Activated naive CD4-positive, alpha-beta T cell treated with anti-CD3 and anti-CD28 coated beads, Interleukin-2, amount 50 U/mL, for 24 hours (primary cell): ENCODE measurements around the gene EFCAB5.
"Not testable (repeated sequence)": the region's sequence is repeated elsewhere in the genome, so short reads cannot be mapped to it uniquely, and the experiment has no call there.

Source experiments
- H3K27ac Mint-ChIP-seq: one replicate; pipeline ENCODE4 v1.8.0; 2021; ENCODE audit warnings: mild to moderate bottlenecking, mixed read lengths
- H3K27me3 Mint-ChIP-seq: one replicate; pipeline ENCODE4 v1.8.0; 2021; ENCODE audit warnings: mixed read lengths
- H3K36me3 Mint-ChIP-seq: one replicate; pipeline ENCODE4 v1.8.0; 2021; ENCODE audit warnings: mixed read lengths
- H3K4me1 Mint-ChIP-seq: one replicate; pipeline ENCODE4 v1.8.0; 2021; ENCODE audit warnings: mixed read lengths
- H3K4me3 Mint-ChIP-seq: one replicate; pipeline ENCODE4 v1.8.0; 2021; ENCODE audit warnings: mild to moderate bottlenecking, mixed read lengths
- H3K9me3 Mint-ChIP-seq: one replicate; pipeline ENCODE4 v1.8.0; 2021; ENCODE audit warnings: mixed read lengths

EFCAB5 gene

GRCh38 chr17:29929006-29929532 lies 12.4 kb upstream of the EFCAB5 start:
- no peaks in the 10 kb centered on the region for H3K27me3 Mint-ChIP-seq
- no peak overlapping the region for H3K4me3 Mint-ChIP-seq
- no peaks in the 10 kb centered on the region for H3K9me3 Mint-ChIP-seq
- H3K27ac Mint-ChIP-seq: no peak overlapping the region
- peaks cover 33% of the 10 kb centered on the region for H3K4me1 Mint-ChIP-seq
- H3K36me3 Mint-ChIP-seq: peaks cover 1% of the 10 kb centered on the region

GRCh38 chr17:29929533-29930408 lies 11.7 kb upstream of the EFCAB5 start, which contains the start of gene SSH2:
Gene SSH2 (minus strand): TSS chr17:29930228. CDS start chr17:29930000, 228 bp downstream.
- Mint-ChIP-seq H3K9me3 (no peaks in the 10 kb centered on the region), H3K4me1 (peaks cover 33% of the 10 kb centered on the region), H3K4me3 (no peak within 1 kb of the TSS), H3K27me3 (no peaks in the 10 kb centered on the region), H3K36me3 (peaks cover 1% of the 10 kb centered on the region), H3K27ac (no peak within 1 kb of the TSS)

- Mint-ChIP-seq H3K4me1 (peaks cover 33% of the 10 kb centered on the region), H3K27me3 (no peaks in the 10 kb centered on the region), H3K27ac (no peak overlapping the region)
These were observed 10.9 kb upstream of the EFCAB5 start for GRCh38 chr17:29930409-29931010.

GRCh38 chr17:29931231-29931932 lies 10.1 kb upstream of the EFCAB5 start:
- Mint-ChIP-seq H3K4me3 (no peak overlapping the region), H3K36me3 (no peaks in the 10 kb centered on the region), H3K27me3 (no peaks in the 10 kb centered on the region), H3K27ac (no peak overlapping the region), H3K4me1 (peaks cover 28% of the 10 kb centered on the region), H3K9me3 (no peaks in the 10 kb centered on the region)

More at GRCh38 chr17:29930409-29931010, 10.9 kb upstream of the EFCAB5 start:
- no peak overlapping the region for H3K4me3 Mint-ChIP-seq
- peaks cover 1% of the 10 kb centered on the region for H3K36me3 Mint-ChIP-seq
- H3K9me3 Mint-ChIP-seq: no peaks in the 10 kb centered on the region

- no peak overlapping the region for H3K27ac Mint-ChIP-seq
- H3K4me3 Mint-ChIP-seq: no peak overlapping the region
- H3K9me3 Mint-ChIP-seq: no peaks in the 10 kb centered on the region
- no peaks in the 10 kb centered on the region for H3K36me3 Mint-ChIP-seq
- no peaks in the 10 kb centered on the region for H3K27me3 Mint-ChIP-seq
- H3K4me1 Mint-ChIP-seq: peaks cover 8% of the 10 kb centered on the region
These were observed 8.1 kb upstream of the EFCAB5 start for GRCh38 chr17:29933379-29933778.

- not testable (repeated sequence) for H3K4me3 Mint-ChIP-seq, H3K27ac Mint-ChIP-seq, H3K9me3 Mint-ChIP-seq, H3K36me3 Mint-ChIP-seq, H3K4me1 Mint-ChIP-seq, H3K27me3 Mint-ChIP-seq
These were observed 5.5 kb upstream of the EFCAB5 start for GRCh38 chr17:29935909-29936308.

- Mint-ChIP-seq H3K9me3 (no peaks in the 10 kb centered on the region), H3K4me3 (no peak overlapping the region), H3K27me3 (no peaks in the 10 kb centered on the region), H3K27ac (no peak overlapping the region), H3K36me3 (no peaks in the 10 kb centered on the region), H3K4me1 (no peaks in the 10 kb centered on the region)
These were observed 4.7 kb upstream of the EFCAB5 start for GRCh38 chr17:29936724-29937123.

GRCh38 chr17:29945281-29945680 lies 3.8 kb downstream of the EFCAB5 start:
- no peak overlapping the region for H3K4me3 Mint-ChIP-seq
- peaks cover 5% of the 10 kb centered on the region for H3K4me1 Mint-ChIP-seq
- H3K27me3 Mint-ChIP-seq: no peaks in the 10 kb centered on the region
- no peak overlapping the region for H3K27ac Mint-ChIP-seq
- no peaks in the 10 kb centered on the region for H3K36me3 Mint-ChIP-seq
- H3K9me3 Mint-ChIP-seq: no peaks in the 10 kb centered on the region

GRCh38 chr17:29948448-29949215 lies 7.2 kb downstream of the EFCAB5 start:
- peaks cover 4% of the 10 kb centered on the region for H3K36me3 Mint-ChIP-seq
- no peaks in the 10 kb centered on the region for H3K27me3 Mint-ChIP-seq
- H3K9me3 Mint-ChIP-seq: peaks cover 3% of the 10 kb centered on the region
- H3K4me3 Mint-ChIP-seq: no peak overlapping the region
- no peak overlapping the region for H3K27ac Mint-ChIP-seq
- H3K4me1 Mint-ChIP-seq: peaks cover 5% of the 10 kb centered on the region

- Mint-ChIP-seq H3K27ac (no peak overlapping the region), H3K4me3 (no peak overlapping the region), H3K27me3 (no peaks in the 10 kb centered on the region), H3K9me3 (peaks cover 5% of the 10 kb centered on the region), H3K36me3 (peaks cover 7% of the 10 kb centered on the region), H3K4me1 (peaks cover 5% of the 10 kb centered on the region)
These were observed 8.3 kb downstream of the EFCAB5 start for GRCh38 chr17:29949696-29950095.

GRCh38 chr17:29954405-29954804 lies 13.0 kb downstream of the EFCAB5 start:
- Mint-ChIP-seq H3K27me3 (no peaks in the 10 kb centered on the region), H3K9me3 (peaks cover 5% of the 10 kb centered on the region), H3K4me1 (no peaks in the 10 kb centered on the region), H3K27ac (no peak overlapping the region), H3K36me3 (peaks cover 7% of the 10 kb centered on the region), H3K4me3 (no peak overlapping the region)

- no peak overlapping the region for H3K27ac Mint-ChIP-seq
- H3K27me3 Mint-ChIP-seq: no peaks in the 10 kb centered on the region
- peaks cover 7% of the 10 kb centered on the region for H3K36me3 Mint-ChIP-seq
These were observed 14.8 kb downstream of the EFCAB5 start for GRCh38 chr17:29956225-29956624.

GRCh38 chr17:29957488-29957887 lies 16.1 kb downstream of the EFCAB5 start:
- not testable (repeated sequence) for H3K27ac Mint-ChIP-seq, H3K36me3 Mint-ChIP-seq, H3K4me1 Mint-ChIP-seq, H3K4me3 Mint-ChIP-seq, H3K27me3 Mint-ChIP-seq, H3K9me3 Mint-ChIP-seq

More at GRCh38 chr17:29956225-29956624, 14.8 kb downstream of the EFCAB5 start:
- Mint-ChIP-seq H3K9me3 (peaks cover 5% of the 10 kb centered on the region), H3K4me3 (no peak overlapping the region), H3K4me1 (no peaks in the 10 kb centered on the region)

- Mint-ChIP-seq H3K27me3 (peaks cover 1% of the 10 kb centered on the region), H3K4me1 (no peaks in the 10 kb centered on the region), H3K27ac (no peak overlapping the region), H3K9me3 (peaks cover 5% of the 10 kb centered on the region), H3K4me3 (no peak overlapping the region), H3K36me3 (peaks cover 3% of the 10 kb centered on the region)
These were observed 17.7 kb downstream of the EFCAB5 start for GRCh38 chr17:29958947-29959657.
